G401.6 (cell line): ENCODE measurements around the gene LRRC2.
"Not testable (repeated sequence)": the region's sequence is repeated elsewhere in the genome, so short reads cannot be mapped to it uniquely, and the experiment has no call there.

ENCODE experiments used
- FAIRE-seq: peaks from 2 replicates; lab custom pipeline; 2012; peaks lifted over from hg19 to GRCh38; lab: Jason Lieb, UNC

LRRC2 gene

DNA sequence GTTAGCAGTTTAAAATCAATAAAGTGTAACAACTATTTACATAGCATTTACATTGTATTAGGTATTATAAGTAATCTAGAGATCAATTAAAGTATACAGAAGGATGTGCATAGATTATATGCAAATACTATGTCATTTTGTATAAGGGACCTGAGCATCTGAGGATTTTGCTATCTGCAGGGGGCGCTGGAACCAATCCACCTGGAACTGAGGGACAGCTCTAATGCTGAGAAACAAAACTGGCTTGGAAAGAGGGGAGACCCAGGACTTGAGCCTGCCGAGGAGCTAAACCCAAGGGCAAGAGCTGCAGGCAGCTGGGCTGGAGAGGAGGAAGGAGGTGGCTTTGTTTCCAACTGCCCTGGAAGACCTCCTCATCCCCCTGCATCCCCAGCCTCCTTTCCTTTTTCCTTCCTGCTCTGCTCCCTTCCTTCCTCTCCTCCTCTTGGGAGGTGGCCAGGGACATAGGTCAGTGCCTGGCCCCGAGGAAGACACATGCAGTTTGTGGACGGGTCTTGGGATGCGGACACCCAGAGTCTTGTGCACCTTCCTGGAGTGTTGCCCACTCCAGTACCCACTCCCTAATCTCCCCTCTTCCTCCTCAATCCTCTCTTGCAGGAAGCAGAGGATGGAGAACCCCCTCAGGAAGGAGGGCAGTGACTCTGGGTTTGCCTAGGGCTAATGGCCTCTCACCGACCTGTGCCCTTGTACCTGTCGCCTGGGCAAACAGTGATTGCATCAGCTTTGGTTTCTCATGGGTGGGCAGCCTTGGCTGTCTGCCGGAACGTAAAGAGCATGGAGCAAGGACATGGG lies 69.2 kb downstream of the LRRC2 start:
- FAIRE-seq, result no peak

DNA sequence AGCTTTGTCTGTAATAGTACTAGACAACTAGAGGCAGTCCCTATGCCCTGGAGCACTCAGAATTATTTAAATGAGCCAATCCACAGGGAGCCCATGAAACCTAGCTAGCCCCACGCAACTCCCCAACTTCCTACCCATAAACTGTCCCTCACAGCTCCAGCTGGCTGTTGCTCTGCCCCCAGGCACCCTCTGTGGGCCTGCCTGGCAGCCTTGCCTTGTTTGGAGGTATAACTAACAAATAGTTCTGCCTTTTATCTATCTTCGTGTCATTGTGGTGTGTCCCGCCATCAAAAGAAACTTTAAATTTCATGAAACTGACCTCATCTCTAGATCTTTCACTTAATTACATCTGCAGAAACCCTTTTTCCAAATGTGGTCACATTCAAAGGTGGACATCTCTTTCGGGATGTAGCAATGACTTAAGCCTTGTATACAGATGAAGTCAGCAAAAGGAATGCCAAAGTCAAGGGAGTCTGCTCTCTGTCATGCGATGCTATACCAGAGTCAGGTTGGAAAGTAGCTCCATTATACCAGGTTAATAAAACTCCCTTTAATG lies 70.1 kb downstream of the LRRC2 start:
- FAIRE-seq, result no peak

DNA sequence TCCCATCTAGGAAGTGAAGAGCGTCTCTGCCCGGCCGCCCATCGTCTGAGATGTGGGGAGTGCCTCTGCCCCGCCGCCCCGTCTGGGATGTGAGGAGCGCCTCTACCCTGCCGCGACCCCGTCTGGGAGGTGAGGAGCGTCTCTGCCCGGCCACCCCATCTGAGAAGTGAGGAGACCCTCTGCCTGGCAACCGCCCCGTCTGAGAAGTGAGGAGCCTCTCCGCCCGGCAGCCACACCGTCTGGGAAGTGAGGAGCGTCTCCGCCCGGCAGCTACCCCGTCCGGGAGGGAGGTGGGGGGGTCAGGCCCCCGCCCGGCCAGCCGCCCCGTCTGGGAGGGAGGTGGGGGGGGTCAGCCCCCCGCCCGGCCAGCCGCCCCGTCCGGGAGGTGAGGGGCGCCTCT lies 71.6 kb downstream of the LRRC2 start:
- FAIRE-seq, result not testable (repeated sequence)

DNA sequence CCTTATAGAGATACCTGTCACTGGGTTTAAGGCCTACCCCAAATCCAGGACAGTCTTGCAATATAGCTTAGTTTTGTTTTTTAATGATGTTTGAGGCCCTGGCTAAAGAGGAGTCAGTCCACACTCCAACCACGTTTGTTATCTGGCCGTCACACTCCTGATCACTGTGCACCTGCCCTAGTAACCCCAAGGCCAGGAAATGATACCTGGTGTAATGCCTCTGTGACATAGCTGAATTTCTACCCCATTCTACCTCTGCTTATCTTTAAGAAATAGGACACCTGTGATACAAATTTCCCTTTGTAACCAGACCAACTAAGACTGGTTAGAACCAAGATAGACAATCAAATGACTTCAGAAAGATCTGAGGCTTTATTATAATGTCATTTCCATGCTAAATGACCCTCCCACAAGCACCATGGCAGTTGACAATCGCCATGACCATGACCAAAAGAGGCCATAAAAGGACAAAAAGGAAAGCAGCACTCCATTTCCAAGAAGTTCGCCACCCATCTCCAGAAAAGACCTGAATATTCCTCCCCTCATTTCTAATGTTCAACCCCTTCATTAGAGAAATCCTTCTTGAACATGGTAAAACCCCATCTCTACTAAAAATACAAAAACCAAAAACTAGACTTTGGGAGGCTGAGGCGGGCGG lies 73.1 kb downstream of the LRRC2 start:
- no peak for FAIRE-seq

DNA sequence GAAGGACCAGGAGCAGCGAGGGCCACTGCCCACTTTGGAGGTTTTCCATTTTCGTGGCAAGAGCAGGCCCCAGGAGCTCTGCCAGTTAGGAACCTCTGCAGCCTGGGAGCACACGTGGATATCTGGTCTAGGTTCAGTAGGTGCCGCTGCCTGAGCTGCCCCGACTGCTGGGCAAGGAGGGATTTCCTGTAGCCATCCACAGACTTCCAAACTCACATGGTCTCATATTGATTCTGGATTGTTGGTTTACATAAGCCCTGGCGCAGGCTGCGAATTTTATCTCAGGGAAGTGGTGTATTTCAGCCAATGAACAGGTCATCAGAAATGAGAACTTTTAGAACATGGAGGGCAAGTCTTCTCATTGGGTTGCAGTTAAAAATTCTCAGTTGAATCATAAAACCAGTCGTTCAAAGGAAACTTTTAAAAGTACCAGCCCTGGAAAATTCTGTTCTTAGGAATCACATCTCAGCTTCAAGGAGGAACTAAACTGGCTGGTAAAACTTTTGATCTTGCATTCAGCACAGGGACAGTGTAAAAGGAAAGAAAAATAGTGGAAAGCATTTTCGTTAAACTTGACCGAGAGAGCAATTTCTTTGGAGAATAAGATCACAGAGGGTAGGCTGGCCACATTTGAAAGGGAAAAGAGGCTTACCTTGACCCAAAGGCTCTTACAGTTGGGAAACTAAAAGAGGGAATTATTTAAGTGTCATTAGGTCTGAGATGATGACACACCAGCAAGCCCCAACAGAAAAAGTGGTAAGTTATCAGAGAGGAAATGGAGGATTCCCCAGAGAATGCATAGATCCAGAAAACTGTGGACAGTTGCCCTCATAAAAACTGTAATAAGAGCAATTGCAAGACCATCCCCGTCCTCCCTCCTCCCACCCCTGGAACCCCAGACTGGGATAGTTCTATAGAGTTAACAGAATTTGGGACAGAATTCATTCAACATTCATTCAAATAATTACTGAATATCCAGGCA lies 74.7 kb downstream of the LRRC2 start:
- FAIRE-seq, result no peak

DNA sequence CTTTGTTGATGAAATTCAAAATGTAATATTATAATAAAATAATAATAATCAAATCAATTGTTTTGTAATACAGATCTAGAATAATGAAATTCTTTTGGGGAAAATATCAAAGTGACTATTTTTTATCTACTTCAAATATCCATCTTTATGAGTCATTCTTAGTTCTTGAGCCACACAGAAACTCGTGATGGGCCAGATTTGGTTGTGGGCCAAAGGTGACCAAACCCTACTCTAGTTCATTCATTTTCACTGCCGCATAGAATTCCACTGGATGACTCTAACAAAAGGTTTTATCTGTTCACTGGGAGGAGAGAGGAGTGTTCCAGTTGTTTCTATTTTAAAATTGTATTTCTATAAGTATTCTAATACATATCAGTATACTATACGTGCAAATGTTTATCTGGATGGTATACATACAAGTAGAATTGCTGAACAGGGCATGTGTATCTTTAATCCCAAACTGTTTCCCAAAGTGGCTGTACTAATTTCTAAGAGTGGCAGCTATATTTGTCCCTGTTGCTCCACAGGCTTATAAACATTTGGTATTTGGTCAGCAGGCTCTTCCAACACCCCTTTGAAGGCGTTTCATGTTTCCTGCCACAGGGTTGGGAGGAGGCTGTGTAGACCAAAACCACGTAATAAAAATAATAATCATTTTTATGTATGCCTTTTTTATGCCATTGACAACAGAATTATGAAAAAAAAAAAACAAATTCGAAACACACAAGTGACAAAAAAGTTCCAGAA lies 75.6 kb downstream of the LRRC2 start:
- FAIRE-seq, result no peak

DNA sequence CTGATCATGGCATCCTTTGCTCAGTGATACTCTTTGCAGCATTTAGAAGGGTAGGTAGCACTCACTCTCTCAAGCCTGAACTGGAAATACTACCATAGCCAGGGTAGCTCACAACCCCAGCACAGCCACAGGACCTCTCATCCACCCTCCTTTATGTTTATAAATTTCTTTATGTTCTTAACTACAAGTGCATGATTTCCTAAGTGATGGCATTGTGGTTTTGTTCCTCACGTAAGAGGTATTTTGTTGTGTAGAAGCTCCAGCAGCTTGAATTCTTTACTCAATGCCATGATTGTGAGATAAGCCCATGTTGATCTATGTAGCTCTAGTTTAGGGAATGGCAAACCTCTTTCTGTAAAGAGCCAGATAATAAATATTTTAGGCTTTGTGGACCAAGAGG lies 76.2 kb downstream of the LRRC2 start:
- no peak for FAIRE-seq

DNA sequence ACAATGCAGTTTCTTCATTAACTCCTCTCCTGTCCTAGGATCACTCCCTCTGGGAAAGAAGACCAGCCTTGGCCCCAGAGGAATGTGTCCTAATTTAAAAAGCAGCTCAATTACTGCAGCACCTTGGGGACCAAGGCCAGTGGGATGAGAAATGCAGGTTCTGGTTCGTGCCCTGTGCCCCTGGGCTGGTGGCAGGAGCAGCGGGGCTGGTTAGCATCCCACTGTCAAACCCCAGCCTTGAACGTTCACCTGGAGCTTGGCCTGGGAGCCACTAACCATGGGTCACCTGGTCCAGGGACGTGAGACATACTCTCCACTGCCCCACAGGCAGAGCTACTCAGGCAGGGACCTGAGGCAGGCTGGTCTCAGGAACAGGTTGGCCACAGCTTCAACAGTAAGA lies 76.7 kb downstream of the LRRC2 start:
- FAIRE-seq, result no peak

DNA sequence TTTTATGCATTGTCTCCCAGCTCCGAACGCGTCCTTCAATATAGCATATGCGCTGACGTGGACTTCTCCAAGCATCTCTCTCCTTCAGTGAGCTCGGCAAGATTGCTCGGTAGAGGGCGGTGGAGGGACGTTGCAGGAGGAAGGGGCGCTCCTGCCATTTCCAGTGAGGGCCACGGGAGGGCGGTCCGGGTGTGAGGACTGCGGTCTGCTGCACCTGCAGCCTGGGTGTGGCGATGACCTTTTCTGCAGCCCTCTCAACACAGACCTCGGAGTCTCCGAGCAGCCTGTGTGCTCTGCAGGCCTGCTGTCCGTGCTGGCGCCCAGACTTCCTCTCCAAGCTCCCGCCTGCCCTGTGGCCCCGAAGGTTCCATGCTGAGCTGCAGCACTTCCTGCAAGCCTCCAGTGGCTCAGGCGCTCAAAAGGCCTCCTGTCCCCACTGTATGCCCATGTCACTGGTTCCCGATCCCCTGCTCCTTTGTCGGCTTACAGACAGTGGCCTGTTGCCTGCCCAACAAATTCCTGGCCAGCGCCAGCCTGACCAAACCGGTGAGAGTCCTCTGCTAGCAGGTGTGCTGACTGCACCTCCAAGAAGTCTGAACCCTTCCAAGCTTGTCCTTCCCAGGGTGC lies 77.3 kb downstream of the LRRC2 start:
- FAIRE-seq, result peak; percentile 49

DNA sequence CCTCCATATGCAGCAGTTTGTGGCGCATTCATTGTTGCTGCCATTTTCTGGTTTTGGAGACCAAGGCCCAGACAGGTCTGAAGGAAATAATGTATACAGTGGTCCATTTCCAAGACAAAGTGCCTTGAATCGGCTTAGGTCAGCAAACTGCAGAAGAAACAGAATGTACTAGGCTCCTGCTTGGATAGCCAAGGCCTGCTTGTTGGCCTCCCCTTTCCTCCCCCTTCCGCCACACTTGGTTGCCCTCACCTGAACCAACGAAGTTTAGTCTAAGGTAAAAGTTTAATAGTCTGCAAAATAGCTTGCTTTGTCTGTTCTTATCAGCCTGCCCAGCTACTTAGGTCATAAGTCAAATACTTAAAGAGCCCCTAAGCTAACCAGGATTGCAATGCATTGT lies 80.3 kb downstream of the LRRC2 start:
- FAIRE-seq, result no peak

DNA sequence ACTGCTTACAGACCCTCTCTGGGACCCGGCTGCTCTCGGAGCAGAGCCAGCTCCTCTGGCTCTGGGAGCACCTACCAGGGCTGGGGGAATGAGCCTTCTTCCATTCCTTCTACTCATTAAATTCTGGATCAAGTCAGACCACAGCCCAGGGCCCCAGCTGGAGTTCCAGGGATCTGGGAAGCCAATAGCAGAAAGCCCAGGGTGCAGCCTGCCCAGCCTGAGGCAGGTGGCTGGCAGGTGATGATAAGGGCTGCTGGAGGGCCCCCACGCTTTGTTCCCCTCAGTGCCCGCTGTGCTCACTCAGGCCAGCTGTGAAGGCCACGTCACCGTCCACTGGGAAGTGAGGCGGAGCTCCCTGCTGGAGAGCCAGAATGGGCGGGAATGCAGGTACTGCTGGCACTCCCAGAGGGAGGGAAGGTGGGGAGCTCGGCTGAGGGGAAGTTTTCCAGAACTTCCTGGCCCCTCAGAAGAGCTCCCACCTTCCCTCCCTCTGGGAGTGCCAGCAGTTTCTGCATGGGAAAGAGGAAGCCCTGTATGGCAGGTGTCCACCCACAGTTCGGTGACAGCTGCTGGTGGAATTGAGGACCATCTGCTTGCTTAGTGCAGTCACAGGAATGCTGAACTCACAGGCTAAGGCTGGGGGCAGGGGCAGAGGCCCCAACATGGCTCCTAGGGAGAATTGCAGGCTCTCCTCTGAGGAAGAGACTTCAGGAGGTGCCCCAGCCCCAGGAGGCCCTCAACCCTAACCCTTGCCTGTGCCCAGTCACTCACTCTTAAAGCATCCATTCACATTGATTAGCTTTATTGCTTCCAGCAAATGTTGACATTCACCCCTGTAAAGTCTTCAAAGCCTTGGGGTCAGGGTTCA lies 81.0 kb downstream of the LRRC2 start:
- no peak for FAIRE-seq

DNA sequence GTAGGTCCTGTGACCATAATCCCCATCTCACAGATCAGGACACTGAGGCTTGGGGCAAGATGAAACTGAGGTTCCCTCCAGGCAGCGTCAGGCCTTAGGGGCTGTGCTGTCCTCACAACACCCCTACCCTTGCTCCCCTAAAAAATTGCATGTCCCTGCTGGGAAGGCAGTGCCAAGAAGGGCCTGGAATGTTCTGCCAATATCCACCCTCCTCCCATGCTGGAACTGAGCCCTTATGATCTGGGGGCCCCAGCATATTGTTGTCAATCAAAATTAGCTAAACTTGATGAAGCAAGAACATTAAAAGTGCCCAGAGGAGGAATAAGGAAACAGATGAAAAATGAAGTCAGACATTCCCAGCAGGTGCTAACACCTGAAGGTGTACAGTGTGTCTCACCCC lies 81.7 kb downstream of the LRRC2 start:
- FAIRE-seq, result no peak

DNA sequence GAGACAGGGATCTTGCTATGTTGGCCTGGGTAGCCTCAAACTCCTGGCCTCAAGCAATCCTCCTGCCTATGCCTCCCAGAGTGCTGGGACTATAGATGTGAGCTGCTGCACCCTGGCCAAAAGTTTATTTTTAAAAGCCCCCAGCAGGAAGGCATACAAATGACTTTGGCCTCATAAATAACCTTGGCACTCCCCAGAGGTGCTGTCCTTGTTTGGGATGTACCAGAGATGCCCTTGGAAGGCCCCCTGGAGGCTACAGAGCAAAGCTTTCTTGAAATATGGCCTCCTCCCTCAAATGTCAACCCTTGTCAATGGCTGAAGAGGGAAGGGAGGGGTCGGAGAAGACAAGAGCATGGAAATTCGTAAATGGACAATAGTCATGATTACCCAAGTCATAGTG lies 82.3 kb downstream of the LRRC2 start:
- no peak for FAIRE-seq

DNA sequence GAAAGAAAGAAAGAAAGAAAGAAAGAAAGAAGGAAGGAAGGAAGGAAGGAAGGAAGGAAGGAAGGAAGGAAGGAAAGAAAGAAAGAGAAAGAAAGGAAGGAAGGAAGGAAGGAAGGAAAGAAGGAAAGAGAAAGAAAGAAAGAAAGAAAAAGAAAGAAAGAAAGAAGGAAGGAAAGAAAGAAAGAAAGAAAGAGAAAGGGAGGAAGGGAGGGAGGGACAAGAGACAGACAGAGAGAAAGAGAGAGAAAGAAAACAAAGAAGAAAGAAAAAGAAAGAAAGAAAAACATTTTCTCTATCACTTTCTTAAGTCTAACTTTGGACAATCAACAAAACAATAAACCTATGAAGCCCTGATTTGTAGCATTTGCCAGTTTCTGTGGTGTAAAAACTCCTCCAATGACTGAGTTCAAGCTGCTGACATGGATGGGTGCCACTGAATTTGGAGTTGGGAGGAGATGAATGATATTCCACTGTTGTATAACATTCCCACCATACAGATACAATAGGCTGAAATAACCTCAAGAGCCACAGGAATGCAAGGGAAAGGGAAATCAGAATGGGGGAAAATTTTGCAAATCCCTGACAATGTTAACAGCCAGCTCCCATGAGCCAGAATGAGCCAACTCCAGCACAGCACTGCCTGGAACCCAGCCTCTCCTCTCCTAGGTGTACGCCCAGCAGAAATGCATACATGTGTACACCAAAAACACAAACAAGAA lies 83.3 kb downstream of the LRRC2 start:
- FAIRE-seq, result no peak

DNA sequence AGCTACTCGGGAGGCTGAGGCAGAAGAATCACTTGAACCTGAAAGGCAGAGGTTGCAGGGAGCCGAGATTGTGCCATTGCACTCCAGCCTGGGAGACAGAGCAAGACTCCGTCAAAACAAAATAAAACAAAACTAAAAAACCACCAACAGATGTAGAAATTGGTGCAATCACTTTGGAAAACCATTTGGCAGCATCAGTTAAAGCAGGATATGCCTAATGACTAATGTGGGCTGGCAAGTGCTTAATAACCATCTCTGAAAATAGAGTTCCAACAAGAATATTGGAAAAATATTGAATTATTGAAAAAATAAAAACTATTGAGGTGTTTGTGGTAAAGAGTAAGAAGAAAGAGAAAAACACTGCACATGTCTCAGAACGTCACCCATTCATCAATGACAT lies 84.5 kb downstream of the LRRC2 start:
- no peak for FAIRE-seq

DNA sequence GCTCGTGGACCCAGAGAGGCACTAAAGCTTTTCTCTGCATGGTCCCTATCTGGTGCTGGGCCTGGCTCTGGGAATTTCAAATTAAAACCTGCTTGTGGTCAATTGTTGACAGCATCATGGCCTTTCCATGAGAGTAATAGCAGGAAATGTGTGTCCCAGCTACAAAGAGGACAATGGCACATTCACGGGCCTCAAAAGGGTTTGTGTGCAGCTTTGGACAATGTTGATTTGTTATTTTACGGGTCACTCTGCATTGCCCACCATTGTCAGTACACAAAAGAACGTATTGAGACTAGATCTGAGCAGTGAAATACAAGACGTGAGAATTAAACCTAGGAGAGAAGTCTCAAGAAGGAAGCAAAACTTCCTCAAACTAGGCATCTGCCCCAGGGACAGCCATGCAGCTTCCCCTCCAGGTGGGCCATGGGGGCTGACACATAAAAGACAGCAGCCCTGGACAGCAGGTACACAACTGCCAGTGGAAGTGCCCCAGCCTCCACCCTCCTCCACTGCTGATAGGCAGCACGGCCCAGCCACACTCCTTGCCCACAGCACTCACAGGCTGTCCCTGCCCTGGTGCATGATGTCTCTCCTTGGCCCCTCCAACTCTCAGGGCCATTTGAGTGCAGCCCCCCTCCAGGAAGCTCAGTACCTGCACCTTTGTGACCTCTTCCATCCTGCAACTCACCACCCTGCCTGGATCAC lies 85.5 kb downstream of the LRRC2 start:
- no peak for FAIRE-seq

DNA sequence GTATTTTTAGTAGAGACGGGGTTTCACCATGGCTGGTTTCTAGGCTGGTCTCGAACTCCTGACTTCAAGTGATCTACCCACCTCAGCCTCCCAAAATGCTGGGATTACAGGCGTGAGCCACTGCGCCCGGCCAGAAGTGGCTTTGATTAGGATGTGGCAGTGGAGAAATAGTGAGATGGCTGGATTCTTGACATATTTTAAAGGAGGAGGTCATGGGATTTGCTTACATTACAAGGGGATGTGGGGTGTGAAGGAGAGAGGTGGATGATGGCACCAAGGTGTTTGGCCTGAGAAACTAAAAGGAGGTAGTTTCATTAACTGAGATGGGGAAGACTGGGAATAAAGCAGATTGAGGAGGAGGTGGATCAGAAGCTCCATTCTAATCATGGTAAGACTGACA lies 86.4 kb downstream of the LRRC2 start:
- FAIRE-seq, result no peak

DNA sequence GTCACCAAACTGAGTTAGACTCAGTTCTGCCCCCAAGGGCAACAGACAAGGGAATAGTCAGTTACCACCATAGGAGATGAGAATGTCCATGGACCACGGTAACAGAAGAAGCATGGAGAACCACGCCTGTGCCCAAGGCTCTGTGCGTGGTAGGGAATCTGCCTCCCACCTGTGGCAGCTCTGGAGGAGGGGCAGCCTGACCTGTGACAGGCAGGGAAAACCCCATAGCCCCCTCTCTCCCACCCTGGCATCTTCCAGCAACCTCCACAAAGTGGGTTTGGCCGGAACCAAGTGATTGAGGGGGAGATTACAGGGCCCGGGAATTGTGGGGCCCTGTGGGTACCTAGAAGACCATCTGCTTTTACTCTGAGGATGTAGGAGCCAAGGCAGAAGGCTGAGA lies 87.1 kb downstream of the LRRC2 start:
- no peak for FAIRE-seq

DNA sequence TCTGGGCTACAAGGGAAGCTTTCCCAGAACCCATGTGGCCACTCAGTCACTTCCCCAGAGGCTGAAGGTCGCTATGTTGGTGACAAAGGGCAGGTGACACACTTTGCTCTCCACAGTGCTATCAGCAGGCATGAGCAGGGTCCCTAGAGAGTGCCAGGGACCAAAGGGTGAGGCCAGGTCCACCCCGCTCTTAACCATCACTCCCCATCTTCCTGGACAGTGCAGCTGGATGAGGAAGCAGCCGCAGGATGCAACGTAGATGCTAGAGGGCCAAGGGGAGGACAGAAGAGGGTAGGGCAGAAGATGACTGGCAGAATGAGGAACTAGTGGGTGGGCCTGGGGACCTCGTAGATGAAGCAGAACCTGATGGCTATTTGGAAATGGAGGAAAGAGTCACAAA lies 87.8 kb downstream of the LRRC2 start:
- FAIRE-seq, result no peak
